OCI-LY7 (cell line): Measurements from ENCODE around the gene CYBRD1. TPM values are rescaled to one million over a fixed set of nuclear protein-coding genes. Genes with fewer than 3 reads are reported as not detected.
"Not testable (repeated sequence)": the region's sequence is repeated elsewhere in the genome, so short reads cannot be mapped to it uniquely, and the experiment has no call there.

Experiments used
- BruUV-seq: library from RNA; stranded (reverse); fragments of 400-500 nt; replicated peaks from 2 replicates; lab custom pipeline; 2021; lab: Mats Ljungman, UMichigan
- CTCF ChIA-PET: fragments of 300-600 bp; sonication (Branson Sonifier 250); formaldehyde crosslinking; loops from one replicate; lab custom pipeline; 2022; ENCODE audit warnings: antibody characterized with exemption; ENCODE audit not compliant: unreplicated experiment; lab: Charles Lee
- POLR2A ChIA-PET: fragments of 300-600 bp; sonication (Branson Sonifier 250); formaldehyde crosslinking; loops from one replicate; lab custom pipeline; 2022; ENCODE audit warnings: antibody characterized with exemption; lab: Charles Lee
- DNase-seq: peaks from one replicate; pipeline ENCODE4 v3.0.0-alpha.2; 2015; ENCODE audit warnings: low spot score
- H2AFZ ChIP-seq: fragments of 200-600 bp; sonication (generic), shearing (Covaris generic); 2 replicates; pipeline ENCODE4 v1.6.1; 2014; ENCODE audit warnings: mild to moderate bottlenecking, antibody characterized with exemption, low read length, moderate library complexity
- H3K27ac ChIP-seq: fragments of 200-600 bp; sonication (generic); 2 replicates; pipeline ENCODE4 v1.5.1; 2014; ENCODE audit warnings: mixed run types, low read depth, mild to moderate bottlenecking, moderate library complexity, low read length, inconsistent platforms; ENCODE audit not compliant: poor library complexity, severe bottlenecking
- H3K36me3 ChIP-seq: fragments of 200-600 bp; sonication (generic); 2 replicates; pipeline ENCODE4 v1.6.1; 2014; ENCODE audit warnings: mild to moderate bottlenecking, antibody characterized with exemption, low read length, moderate library complexity, mixed read lengths; ENCODE audit not compliant: insufficient read depth
- H3K4me1 ChIP-seq: fragments of 200-600 bp; sonication (generic); 2 replicates; pipeline ENCODE4 v1.5.1; 2014; ENCODE audit warnings: mild to moderate bottlenecking, low read length; ENCODE audit not compliant: insufficient read depth, poor library complexity, severe bottlenecking
- H3K4me2 ChIP-seq: fragments of 200-600 bp; sonication (generic); 2 replicates; pipeline ENCODE4 v1.6.1; 2014; ENCODE audit warnings: mild to moderate bottlenecking, low read length
- H3K4me3 ChIP-seq: fragments of 200-600 bp; sonication (generic); 2 replicates; pipeline ENCODE4 v1.5.1; 2014; ENCODE audit warnings: mild to moderate bottlenecking, low read depth, low read length; ENCODE audit not compliant: poor library complexity, severe bottlenecking
- H3K79me2 ChIP-seq: fragments of 200-600 bp; sonication (generic); 2 replicates; pipeline ENCODE4 v1.6.1; 2016; ENCODE audit warnings: low read depth, mild to moderate bottlenecking, low read length, moderate library complexity, mixed read lengths; ENCODE audit not compliant: insufficient read depth
- H3K9me2 ChIP-seq: fragments of 200-600 bp; sonication (generic); 2 replicates; pipeline ENCODE4 v1.6.1; 2016; ENCODE audit warnings: mild to moderate bottlenecking, low read length, mixed read lengths; ENCODE audit not compliant: insufficient read depth
- H3K9me3 ChIP-seq: fragments of 200-600 bp; sonication (generic); 2 replicates; pipeline ENCODE4 v1.6.1; 2014; ENCODE audit warnings: mild to moderate bottlenecking, mixed run types, low read length, mixed read lengths
- H4K20me1 ChIP-seq: fragments of 200-600 bp; sonication (generic); 2 replicates; pipeline ENCODE4 v1.6.1; 2014; ENCODE audit warnings: mild to moderate bottlenecking, antibody characterized with exemption, low read length, moderate library complexity, mixed read lengths; ENCODE audit not compliant: insufficient read depth
- CTCF ChIP-seq: fragments of 200-600 bp; sonication (generic); conservative IDR thresholded peaks from 2 replicates; pipeline ENCODE4 v1.5.1; 2014; ENCODE audit warnings: mild to moderate bottlenecking, antibody characterized with exemption, low read length, moderate library complexity, mixed read lengths
- EZH2phosphoT487 ChIP-seq: fragments of 200-600 bp; sonication (generic); IDR thresholded peaks from 2 replicates; pipeline ENCODE4 v1.6.1; 2018; ENCODE audit warnings: low read depth, borderline replicate concordance, mild to moderate bottlenecking, mixed run types, antibody characterized with exemption, low read length, moderate library complexity, mixed read lengths
- intact Hi-C: fragments of 100-400 bp; cut with micrococcal nuclease; formaldehyde crosslinking; loops from one replicate; pipeline ENCODE4 v1.10.0; 2022; ENCODE audit not compliant: unreplicated experiment
- total RNA-seq, 2 experiments: library from RNA; depleted of rRNA in 1 of 2; stranded (reverse); fragments of >200 nt in 1 of 2; shearing (Covaris generic) in 1 of 2; gene quantifications; 2 replicates each; pipeline ENCODE4 v1.2.3, GENCODE V29; 2014 to 2022

The CYBRD1 gene
- total RNA-seq, 2 experiments from 2014 or later, result not detected

DNA sequence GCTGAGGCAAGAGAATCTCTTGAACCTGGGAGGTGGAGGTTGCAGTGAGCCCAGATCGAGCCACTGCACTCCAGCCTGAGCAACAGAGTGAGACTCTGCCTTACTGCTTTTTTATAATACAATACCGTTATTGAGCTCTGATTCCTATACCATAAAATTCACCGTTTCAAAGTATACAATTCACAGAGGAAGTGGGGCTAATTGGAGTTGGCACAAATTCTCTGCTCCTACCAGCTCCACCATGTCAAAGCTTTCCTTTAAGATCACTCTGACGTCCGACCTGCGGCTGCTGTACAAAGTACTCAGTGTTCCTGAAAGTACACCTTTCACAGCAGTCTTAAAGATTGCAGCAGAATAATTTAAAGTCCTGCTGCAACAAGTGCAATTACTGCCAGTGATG is 29.6 kb upstream of the CYBRD1 start:
- DNase-seq, result no peak
- H3K4me1 ChIP-seq, result no peaks in the 10 kb centered on the region
- no peaks in the 10 kb centered on the region for H3K79me2 ChIP-seq
- no peaks in the 10 kb centered on the region for H3K36me3 ChIP-seq
- intact Hi-C loops, result no loop called here
- no peak overlapping the region for H3K4me3 ChIP-seq
- peaks cover 10% of the 10 kb centered on the region for H3K9me3 ChIP-seq
- H3K27ac ChIP-seq, result no peak overlapping the region
- ChIA-PET POLR2A (no interaction called here), CTCF (no interaction called here)
- H4K20me1 ChIP-seq, result no peaks in the 10 kb centered on the region
- H3K9me2 ChIP-seq, result no peaks in the 10 kb centered on the region
- H3K4me2 ChIP-seq, result no peak overlapping the region
- BruUV-seq, result no TSS peak
- TF ChIP-seq EZH2phosphoT487 (no peak), CTCF (no peak)
- H2AFZ ChIP-seq, result no peak overlapping the region

GRCh38 chr2:171497664-171498063 is 24.6 kb upstream of the CYBRD1 start:
- not testable (repeated sequence) for H3K4me1 ChIP-seq, H3K9me3 ChIP-seq

DNA sequence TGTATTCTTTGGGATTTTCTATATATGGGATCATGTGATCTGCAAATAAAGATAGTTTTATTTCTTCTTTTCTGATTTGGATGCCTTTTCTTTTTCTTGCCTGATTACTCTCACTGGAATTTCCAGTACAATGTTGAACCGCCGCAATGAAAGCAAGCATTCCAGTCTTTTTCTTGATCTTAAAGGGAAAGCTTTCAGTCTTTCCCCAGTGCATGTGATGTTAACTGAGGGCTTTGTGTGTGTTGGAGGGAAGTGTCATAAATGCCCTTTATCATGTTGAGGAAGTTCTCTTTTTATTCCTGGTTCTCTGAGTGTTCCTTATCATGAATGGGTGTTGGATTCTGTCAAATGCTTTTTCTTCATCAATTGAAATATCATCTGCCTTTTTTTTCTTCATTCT is 16.9 kb upstream of the CYBRD1 start:
- H4K20me1 ChIP-seq, result no peaks in the 10 kb centered on the region
- TF ChIP-seq CTCF, result no peak
- TF ChIP-seq EZH2phosphoT487, result no peak
- no peaks in the 10 kb centered on the region for H3K9me2 ChIP-seq
- no peak for DNase-seq
- H3K9me3 ChIP-seq, result no peaks in the 10 kb centered on the region
- ChIA-PET POLR2A (no interaction called here), CTCF (no interaction called here)
- no peak overlapping the region for H3K27ac ChIP-seq
- H2AFZ ChIP-seq, result no peak overlapping the region
- intact Hi-C loops, result no loop called here
- no peaks in the 10 kb centered on the region for H3K4me1 ChIP-seq
- no peaks in the 10 kb centered on the region for H3K36me3 ChIP-seq
- BruUV-seq, result no TSS peak
- H3K79me2 ChIP-seq, result no peaks in the 10 kb centered on the region
- H3K4me3 ChIP-seq, result no peak overlapping the region
- H3K4me2 ChIP-seq, result no peak overlapping the region

More at GRCh38 chr2:171497664-171498063, 24.6 kb upstream of the CYBRD1 start:
- H3K36me3 ChIP-seq, POLR2A ChIA-PET, CTCF ChIA-PET, H3K79me2 ChIP-seq, intact Hi-C loops, BruUV-seq, DNase-seq, H2AFZ ChIP-seq, H3K4me2 ChIP-seq, H4K20me1 ChIP-seq, H3K27ac ChIP-seq, H3K4me3 ChIP-seq, H3K9me2 ChIP-seq: not testable (repeated sequence)
